GM12872 (cell line): ENCODE results near the gene LYVE1.

Source experiments
- CTCF ChIP-seq: IDR thresholded peaks from 3 replicates; pipeline ENCODE4 v1.5.1; 2011; ENCODE audit warnings: low read depth, mild to moderate bottlenecking, low read length, moderate library complexity; ENCODE audit not compliant: insufficient read depth

Gene LYVE1

GRCh38 chr11:10590218-10590915, 21.9 kb upstream of the LYVE1 start:
- no peak for TF ChIP-seq CTCF

DNA sequence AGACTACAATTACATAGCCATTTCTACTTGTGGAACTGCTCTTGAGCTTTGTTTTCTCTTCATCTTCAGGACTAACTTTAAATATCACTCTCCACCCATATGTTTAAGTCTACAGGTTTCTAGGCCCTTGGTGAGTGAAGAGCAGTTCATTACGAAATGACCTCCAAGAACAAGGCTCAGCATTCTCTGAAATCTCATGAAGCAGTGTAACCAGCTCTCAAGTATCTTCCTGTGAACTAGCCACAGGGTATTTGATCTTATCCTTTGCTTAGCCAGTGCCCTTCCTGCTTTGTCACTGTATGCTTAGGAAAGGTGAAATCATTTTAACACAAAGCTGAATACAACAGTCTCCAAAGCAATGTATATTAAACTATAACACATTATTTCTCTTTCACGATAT, 20.4 kb upstream of the LYVE1 start:
- no peak for TF ChIP-seq CTCF

GRCh38 chr11:10587995-10588394, 19.5 kb upstream of the LYVE1 start:
- TF ChIP-seq CTCF: no peak

- TF ChIP-seq CTCF: no peak
Observed at GRCh38 chr11:10587388-10587787, 18.9 kb upstream of the LYVE1 start.

DNA sequence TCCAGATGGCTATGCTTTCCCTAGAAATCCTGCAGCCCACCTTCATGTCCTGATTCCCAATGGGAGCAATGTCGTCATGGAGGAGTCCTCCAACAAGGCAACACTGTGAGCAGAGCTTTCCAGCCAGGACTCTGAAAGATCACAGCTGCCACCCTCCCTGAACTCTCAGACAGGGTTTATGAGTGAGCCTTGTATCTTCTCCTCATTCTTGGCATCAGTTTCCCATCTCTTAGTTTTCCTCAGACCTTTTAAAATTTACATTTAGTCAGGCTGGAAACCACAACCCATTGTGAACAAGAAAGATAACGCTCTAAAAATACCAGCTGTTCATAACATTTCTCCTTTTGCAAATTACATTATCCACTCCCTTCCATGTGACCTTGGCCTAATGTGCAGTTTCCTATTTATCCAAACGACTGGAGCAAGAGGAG, 15.6 kb upstream of the LYVE1 start:
- no peak for TF ChIP-seq CTCF

- TF ChIP-seq CTCF: no peak
Observed at GRCh38 chr11:10581481-10582019, 13.1 kb upstream of the LYVE1 start.

DNA sequence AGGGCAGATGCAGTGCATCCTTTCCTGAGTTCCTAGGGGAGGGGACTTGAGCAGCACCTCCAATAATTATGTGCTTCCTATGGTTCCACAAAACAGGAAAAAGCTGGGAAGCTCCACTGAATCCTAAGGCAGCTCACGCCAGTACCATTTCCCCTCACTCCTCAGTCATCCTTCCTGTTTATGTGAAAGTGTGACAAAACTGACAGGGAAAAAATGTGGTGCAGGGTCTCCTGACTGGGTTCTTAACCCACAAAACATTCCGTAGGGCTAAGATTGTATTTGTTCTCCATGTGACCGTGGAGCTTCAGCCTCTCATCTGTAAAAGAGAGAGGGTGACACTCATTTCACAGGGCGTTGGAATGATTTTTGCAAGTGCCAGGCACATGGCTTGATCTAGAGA, 12.2 kb upstream of the LYVE1 start:
- no peak for TF ChIP-seq CTCF
